ENCODE data around the gene ARV1. TPM values are rescaled to one million over a fixed set of nuclear protein-coding genes. Genes with fewer than 3 reads are reported as not detected.
"Not testable (repeated sequence)": the region's sequence is repeated elsewhere in the genome, so short reads cannot be mapped to it uniquely, and the experiment has no call there.

ARV1 gene
- total and polyA plus RNA-seq, 10 of the 15 experiments (the other 5 are each of a cell fraction or from before 2014, with no cell fraction given) = 23.2 to 55.1 (median 35.6) TPM

DNA sequence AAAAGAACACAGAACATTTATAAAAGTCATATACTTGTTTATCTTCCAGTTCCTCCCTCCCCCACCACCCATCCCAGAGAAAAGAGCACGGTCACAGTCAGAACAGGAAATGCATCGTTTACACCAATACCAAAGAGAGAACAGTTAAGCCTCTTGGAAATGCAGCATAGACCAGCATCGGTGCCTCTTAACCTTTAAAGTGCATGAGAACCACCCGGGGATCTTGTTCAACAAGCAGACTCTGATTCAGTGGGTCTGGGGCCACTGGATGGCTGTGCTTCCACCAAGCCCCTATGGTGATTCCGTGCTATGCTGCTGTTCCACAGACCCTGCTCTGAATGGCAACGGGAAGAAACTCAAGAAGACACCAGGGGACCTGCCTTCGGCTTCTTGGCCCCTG lies 41.9 kb downstream of the ARV1 start (continued):
- TF ChIP-seq, protein P1, sequence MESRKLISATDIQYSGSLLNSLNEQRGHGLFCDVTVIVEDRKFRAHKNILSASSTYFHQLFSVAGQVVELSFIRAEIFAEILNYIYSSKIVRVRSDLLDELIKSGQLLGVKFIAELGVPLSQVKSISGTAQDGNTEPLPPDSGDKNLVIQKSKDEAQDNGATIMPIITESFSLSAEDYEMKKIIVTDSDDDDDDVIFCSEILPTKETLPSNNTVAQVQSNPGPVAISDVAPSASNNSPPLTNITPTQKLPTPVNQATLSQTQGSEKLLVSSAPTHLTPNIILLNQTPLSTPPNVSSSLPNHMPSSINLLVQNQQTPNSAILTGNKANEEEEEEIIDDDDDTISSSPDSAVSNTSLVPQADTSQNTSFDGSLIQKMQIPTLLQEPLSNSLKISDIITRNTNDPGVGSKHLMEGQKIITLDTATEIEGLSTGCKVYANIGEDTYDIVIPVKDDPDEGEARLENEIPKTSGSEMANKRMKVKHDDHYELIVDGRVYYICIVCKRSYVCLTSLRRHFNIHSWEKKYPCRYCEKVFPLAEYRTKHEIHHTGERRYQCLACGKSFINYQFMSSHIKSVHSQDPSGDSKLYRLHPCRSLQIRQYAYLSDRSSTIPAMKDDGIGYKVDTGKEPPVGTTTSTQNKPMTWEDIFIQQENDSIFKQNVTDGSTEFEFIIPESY (IDR thresholded peaks at IDR 0.05) = no peak
- TF ChIP-seq PAX5 (IDR thresholded peaks at IDR 0.05; ENCODE audit: borderline replicate concordance, low read depth, low read length) = no peak
- TF ChIP-seq GABPA (IDR thresholded peaks at IDR 0.05; ENCODE audit: low read depth) = no peak
- no peak for TF ChIP-seq SIN3A (IDR thresholded peaks at IDR 0.05; ENCODE audit: low read depth, low read length)
- no peak for TF ChIP-seq TCF12 (IDR thresholded peaks at IDR 0.05; ENCODE audit: low read depth, low read length)
- TF ChIP-seq, protein P2, sequence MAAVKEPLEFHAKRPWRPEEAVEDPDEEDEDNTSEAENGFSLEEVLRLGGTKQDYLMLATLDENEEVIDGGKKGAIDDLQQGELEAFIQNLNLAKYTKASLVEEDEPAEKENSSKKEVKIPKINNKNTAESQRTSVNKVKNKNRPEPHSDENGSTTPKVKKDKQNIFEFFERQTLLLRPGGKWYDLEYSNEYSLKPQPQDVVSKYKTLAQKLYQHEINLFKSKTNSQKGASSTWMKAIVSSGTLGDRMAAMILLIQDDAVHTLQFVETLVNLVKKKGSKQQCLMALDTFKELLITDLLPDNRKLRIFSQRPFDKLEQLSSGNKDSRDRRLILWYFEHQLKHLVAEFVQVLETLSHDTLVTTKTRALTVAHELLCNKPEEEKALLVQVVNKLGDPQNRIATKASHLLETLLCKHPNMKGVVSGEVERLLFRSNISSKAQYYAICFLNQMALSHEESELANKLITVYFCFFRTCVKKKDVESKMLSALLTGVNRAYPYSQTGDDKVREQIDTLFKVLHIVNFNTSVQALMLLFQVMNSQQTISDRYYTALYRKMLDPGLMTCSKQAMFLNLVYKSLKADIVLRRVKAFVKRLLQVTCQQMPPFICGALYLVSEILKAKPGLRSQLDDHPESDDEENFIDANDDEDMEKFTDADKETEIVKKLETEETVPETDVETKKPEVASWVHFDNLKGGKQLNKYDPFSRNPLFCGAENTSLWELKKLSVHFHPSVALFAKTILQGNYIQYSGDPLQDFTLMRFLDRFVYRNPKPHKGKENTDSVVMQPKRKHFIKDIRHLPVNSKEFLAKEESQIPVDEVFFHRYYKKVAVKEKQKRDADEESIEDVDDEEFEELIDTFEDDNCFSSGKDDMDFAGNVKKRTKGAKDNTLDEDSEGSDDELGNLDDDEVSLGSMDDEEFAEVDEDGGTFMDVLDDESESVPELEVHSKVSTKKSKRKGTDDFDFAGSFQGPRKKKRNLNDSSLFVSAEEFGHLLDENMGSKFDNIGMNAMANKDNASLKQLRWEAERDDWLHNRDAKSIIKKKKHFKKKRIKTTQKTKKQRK (IDR thresholded peaks at IDR 0.05; ENCODE audit: low read depth, low read length) = no peak
- no peak for TF ChIP-seq NFYA (IDR thresholded peaks at IDR 0.05; ENCODE audit: borderline replicate concordance, low read depth, low read length)

DNA sequence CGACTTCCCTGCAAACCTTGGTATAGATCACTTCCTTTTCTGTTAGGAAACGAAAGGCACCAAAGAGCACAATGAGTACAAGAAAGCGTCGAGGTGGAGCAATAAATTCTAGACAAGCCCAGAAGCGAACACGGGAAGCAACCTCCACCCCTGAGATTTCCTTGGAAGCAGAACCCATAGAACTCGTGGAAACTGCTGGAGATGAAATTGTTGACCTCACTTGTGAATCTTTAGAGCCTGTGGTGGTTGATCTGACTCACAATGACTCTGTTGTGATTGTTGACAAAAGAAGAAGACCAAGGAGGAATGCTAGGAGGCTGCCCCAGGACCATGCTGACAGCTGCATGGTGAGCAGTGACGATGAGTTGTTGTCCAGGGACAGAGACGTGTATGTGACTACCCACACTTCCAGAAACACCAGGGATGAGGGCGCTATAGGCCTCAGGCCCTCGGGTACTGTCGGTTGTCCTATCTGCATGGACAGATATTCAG lies 42.7 kb downstream of the ARV1 start:
- TF ChIP-seq SUPT20H (IDR thresholded peaks at IDR 0.05; ENCODE audit: borderline replicate concordance, control insufficient read depth, low read depth, low read length) = no peak
- no peak for TF ChIP-seq MEF2A (IDR thresholded peaks at IDR 0.05; ENCODE audit: insufficient read depth, low read depth, low read length)
- TF ChIP-seq TARDBP (IDR thresholded peaks at IDR 0.05; ENCODE audit: borderline replicate concordance) = no peak
- TF ChIP-seq ZNF207 (IDR thresholded peaks at IDR 0.05; ENCODE audit: borderline replicate concordance) = no peak
- no peak for TF ChIP-seq HDAC2 (IDR thresholded peaks at IDR 0.05)
- ChIA-PET SMC1A (ENCODE audit: uncharacterized antibody, unreplicated experiment) (no interaction called here), POLR2A (no interaction called here), RAD21 (ENCODE audit: unreplicated experiment) (no interaction called here), CTCF (no interaction called here)
- no peak overlapping the region for H3K9ac ChIP-seq (ENCODE audit: control insufficient read depth, insufficient read depth, low read length)
- H3K36me3 ChIP-seq (ENCODE audit: control insufficient read depth in 2 of 2, insufficient read depth in 2 of 2, low read length in 1 of 2) = no peaks in the 10 kb centered on the region
- FAIRE-seq (no peak), ATAC-seq (no peak), DNase-seq (ENCODE audit: low read depth, low spot score) (no peak)
- no peak overlapping the region for H3K27ac ChIP-seq (ENCODE audit: control insufficient read depth, insufficient read depth)
- no peaks in the 10 kb centered on the region for H3K9me3 ChIP-seq (replicated peaks; ENCODE audit: control insufficient read depth, insufficient read depth, low read length)
- H2AFZ ChIP-seq (ENCODE audit: control insufficient read depth, low read depth, low read length) = no peak overlapping the region
- no peaks in the 10 kb centered on the region for H3K27me3 ChIP-seq (replicated peaks in 1 of 2; ENCODE audit: control insufficient read depth in 2 of 2, insufficient read depth in 2 of 2, low read length in 1 of 2)
- 45% methylated on average over 12 of the region's 12 CpGs for WGBS (ENCODE audit: insufficient coverage, insufficient replicate concordance, low lambda C conversion rate, missing lambda C conversion rate)
- in situ Hi-C loops (cut with MboI) (no loop called here), intact Hi-C loops (cut with micrococcal nuclease; ENCODE audit: unreplicated experiment) (no loop called here)
- no peak overlapping the region for H3K4me2 ChIP-seq (ENCODE audit: control insufficient read depth, insufficient read depth)
- no peaks in the 10 kb centered on the region for H3K4me1 ChIP-seq (ENCODE audit: control insufficient read depth, insufficient read depth, low read length)
- H4K20me1 ChIP-seq (ENCODE audit: control insufficient read depth, insufficient read depth) = no peaks in the 10 kb centered on the region
- no peak overlapping the region for H3K4me3 ChIP-seq
- no TSS peak for BruUV-seq (replicated peaks)
- H3K79me2 ChIP-seq (ENCODE audit: control insufficient read depth, insufficient read depth, low read length) = no peaks in the 10 kb centered on the region

DNA sequence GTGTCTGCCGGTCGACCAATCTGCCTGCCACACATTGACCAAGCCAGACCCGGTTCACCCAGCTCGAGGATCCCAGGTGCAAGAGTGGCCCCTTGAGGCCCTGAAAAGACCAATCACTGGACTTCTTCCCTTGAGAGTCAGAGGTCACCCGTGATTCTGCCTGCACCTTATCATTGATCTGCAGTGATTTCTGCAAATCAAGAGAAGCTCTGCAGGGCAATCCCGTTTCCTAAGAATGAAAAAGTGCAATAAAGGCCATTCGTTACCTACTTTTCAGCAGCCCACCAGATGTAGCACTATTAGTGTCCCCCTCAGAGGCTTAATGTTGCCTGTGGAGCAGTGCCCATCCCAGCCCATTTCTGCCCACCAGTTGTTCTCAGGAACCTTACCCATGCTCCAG lies 43.6 kb downstream of the ARV1 start:
- POLR2A ChIA-PET; H3K9me3 ChIP-seq (replicated peaks; ENCODE audit: control insufficient read depth, insufficient read depth, low read length); H2AFZ ChIP-seq (ENCODE audit: control insufficient read depth, low read depth, low read length); CTCF ChIA-PET; H3K36me3 ChIP-seq (ENCODE audit: control insufficient read depth in 2 of 2, insufficient read depth in 2 of 2, low read length in 1 of 2); H3K4me1 ChIP-seq (ENCODE audit: control insufficient read depth, insufficient read depth, low read length); H3K79me2 ChIP-seq (ENCODE audit: control insufficient read depth, insufficient read depth, low read length); H3K4me3 ChIP-seq; in situ Hi-C loops (cut with MboI); RAD21 ChIA-PET (ENCODE audit: unreplicated experiment); H3K27ac ChIP-seq (ENCODE audit: control insufficient read depth, insufficient read depth); H3K27me3 ChIP-seq (replicated peaks in 1 of 2; ENCODE audit: control insufficient read depth in 2 of 2, insufficient read depth in 2 of 2, low read length in 1 of 2); DNase-seq (ENCODE audit: low read depth, low spot score); FAIRE-seq; intact Hi-C loops (cut with micrococcal nuclease; ENCODE audit: unreplicated experiment); H3K9ac ChIP-seq (ENCODE audit: control insufficient read depth, insufficient read depth, low read length); BruUV-seq (replicated peaks); ATAC-seq; SMC1A ChIA-PET (ENCODE audit: uncharacterized antibody, unreplicated experiment); H3K4me2 ChIP-seq (ENCODE audit: control insufficient read depth, insufficient read depth); H4K20me1 ChIP-seq (ENCODE audit: control insufficient read depth, insufficient read depth): not testable (repeated sequence)
- WGBS (ENCODE audit: insufficient coverage, insufficient replicate concordance, low lambda C conversion rate, missing lambda C conversion rate) = 49% methylated on average over 7 of the region's 7 CpGs
